ENCODE measurements around the gene SEMA3E. TPM values are rescaled to one million over a fixed set of nuclear protein-coding genes. Genes with fewer than 3 reads are reported as not detected.

Gene SEMA3E
- total and polyA plus RNA-seq, 10 of the 15 experiments (the other 5 are each of a cell fraction or from before 2014, with no cell fraction given) = 0.08 to 2.0 (median 0.82) TPM

GRCh38 chr7:83520726-83521125 lies 128.2 kb downstream of the SEMA3E start:
- Histone ChIP-seq H3K27ac (ENCODE audit: control insufficient read depth, insufficient read depth) (no peak overlapping the region), H4K20me1 (ENCODE audit: control insufficient read depth, insufficient read depth) (no peaks in the 10 kb centered on the region), H3K9me3 (replicated peaks; ENCODE audit: control insufficient read depth, insufficient read depth, low read length) (no peaks in the 10 kb centered on the region), H2AFZ (ENCODE audit: control insufficient read depth, low read depth, low read length) (no peak overlapping the region), H3K27me3 (replicated peaks in 1 of 2; ENCODE audit: control insufficient read depth in 2 of 2, insufficient read depth in 2 of 2, low read length in 1 of 2) (no peaks in the 10 kb centered on the region), H3K79me2 (ENCODE audit: control insufficient read depth, insufficient read depth, low read length) (no peaks in the 10 kb centered on the region), H3K4me1 (ENCODE audit: control insufficient read depth, insufficient read depth, low read length) (no peaks in the 10 kb centered on the region), H3K4me3 (no peak overlapping the region), H3K4me2 (ENCODE audit: control insufficient read depth, insufficient read depth) (no peak overlapping the region), H3K36me3 (ENCODE audit: control insufficient read depth in 2 of 2, insufficient read depth in 2 of 2, low read length in 1 of 2) (no peaks in the 10 kb centered on the region), H3K9ac (ENCODE audit: control insufficient read depth, insufficient read depth, low read length) (no peak overlapping the region)
- in situ Hi-C loops (cut with MboI) (no loop called here), intact Hi-C loops (cut with micrococcal nuclease; ENCODE audit: unreplicated experiment) (no loop called here)
- ChIA-PET POLR2A (no interaction called here), SMC1A (ENCODE audit: uncharacterized antibody, unreplicated experiment) (interaction anchor here (0.9 to 1.4 kb wide), 3 partner anchors 16 to 92 kb away, joined by 3 read pairs; no protein-coding TSS in a partner anchor), RAD21 (ENCODE audit: unreplicated experiment) (no interaction called here), CTCF (interaction anchor here (1.7 kb wide), 1 partner anchor 19 kb away, joined by 3 read pairs; no protein-coding TSS in a partner anchor)
- DNase-seq (ENCODE audit: low read depth, low spot score) = no peak
- FAIRE-seq = no peak
- BruUV-seq (replicated peaks) = no TSS peak
- 0% methylated on average over 2 of the region's 2 CpGs for WGBS (ENCODE audit: insufficient coverage, insufficient replicate concordance, low lambda C conversion rate, missing lambda C conversion rate)
- no peak for ATAC-seq
- no peak for TF ChIP-seq NRF1 (conservative IDR thresholded peaks at IDR 0.05; ENCODE audit: low read depth, low read length)
- TF ChIP-seq SREBF1 (IDR thresholded peaks at IDR 0.05; ENCODE audit: low read length) = no peak

DNA sequence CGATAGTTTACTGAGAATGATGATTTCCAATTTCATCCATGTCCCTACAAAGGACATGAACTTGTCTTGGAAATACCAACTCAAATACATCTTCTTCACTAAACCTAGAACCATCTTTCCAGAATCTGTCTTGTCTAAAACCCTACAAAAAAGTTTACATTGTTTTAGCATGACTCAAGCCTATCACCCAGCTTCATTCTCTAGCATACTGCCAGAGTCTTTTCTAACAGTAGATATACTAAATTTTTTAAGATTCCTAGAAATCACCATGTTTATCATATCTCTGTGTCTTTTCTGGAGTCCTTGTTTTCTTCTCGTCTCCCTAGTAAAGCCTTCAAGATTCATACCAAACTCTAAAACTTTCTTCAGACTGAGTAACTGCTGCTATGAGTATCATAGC lies 129.7 kb downstream of the SEMA3E start:
- BruUV-seq (replicated peaks) = no TSS peak
- intact Hi-C loops (cut with micrococcal nuclease; ENCODE audit: unreplicated experiment) = no loop called here
- DNase-seq (ENCODE audit: low read depth, low spot score) (no peak), FAIRE-seq (no peak), ATAC-seq (no peak)
- in situ Hi-C loops (cut with MboI) = no loop called here
- H3K9me3 ChIP-seq (replicated peaks; ENCODE audit: control insufficient read depth, insufficient read depth, low read length) = no peaks in the 10 kb centered on the region
- ChIA-PET POLR2A (interaction anchor here (1.0 kb wide), 1 partner anchor 39 kb away, joined by 3 read pairs; no protein-coding TSS in a partner anchor), RAD21 (ENCODE audit: unreplicated experiment) (no interaction called here), CTCF (interaction anchor here (0.5 to 1.7 kb wide), 2 partner anchors 20 to 143 kb away, joined by 3 read pairs; no protein-coding TSS in a partner anchor), SMC1A (ENCODE audit: uncharacterized antibody, unreplicated experiment) (interaction anchor here (1.5 kb wide), 1 partner anchor 9 kb away, joined by 5 read pairs; no protein-coding TSS in a partner anchor)
- no peak overlapping the region for H3K27ac ChIP-seq (ENCODE audit: control insufficient read depth, insufficient read depth)
- no peaks in the 10 kb centered on the region for H4K20me1 ChIP-seq (ENCODE audit: control insufficient read depth, insufficient read depth)
- H3K4me2 ChIP-seq (ENCODE audit: control insufficient read depth, insufficient read depth) = no peak overlapping the region
- no peak overlapping the region for H2AFZ ChIP-seq (ENCODE audit: control insufficient read depth, low read depth, low read length)
- WGBS (ENCODE audit: insufficient coverage, insufficient replicate concordance, low lambda C conversion rate, missing lambda C conversion rate) = 50% methylated on average over 2 of the region's 2 CpGs
- H3K4me3 ChIP-seq = no peak overlapping the region
- no peaks in the 10 kb centered on the region for H3K36me3 ChIP-seq (ENCODE audit: control insufficient read depth in 2 of 2, insufficient read depth in 2 of 2, low read length in 1 of 2)
- no peaks in the 10 kb centered on the region for H3K27me3 ChIP-seq (replicated peaks in 1 of 2; ENCODE audit: control insufficient read depth in 2 of 2, insufficient read depth in 2 of 2, low read length in 1 of 2)
- H3K79me2 ChIP-seq (ENCODE audit: control insufficient read depth, insufficient read depth, low read length) = no peaks in the 10 kb centered on the region
- H3K9ac ChIP-seq (ENCODE audit: control insufficient read depth, insufficient read depth, low read length) = no peak overlapping the region
- H3K4me1 ChIP-seq (ENCODE audit: control insufficient read depth, insufficient read depth, low read length) = no peaks in the 10 kb centered on the region
- TF ChIP-seq IKZF1 (conservative IDR thresholded peaks at IDR 0.05) (no peak), TARDBP (IDR thresholded peaks at IDR 0.05; ENCODE audit: borderline replicate concordance) (no peak), SUPT20H (IDR thresholded peaks at IDR 0.05; ENCODE audit: borderline replicate concordance, control insufficient read depth, low read depth, low read length) (no peak), WRNIP1 (IDR thresholded peaks at IDR 0.05; ENCODE audit: borderline replicate concordance, low read depth, low read length) (no peak), SUZ12 (IDR thresholded peaks at IDR 0.05; ENCODE audit: unreplicated experiment) (no peak), MTA3 (IDR thresholded peaks at IDR 0.05; ENCODE audit: borderline replicate concordance, low read length) (no peak), DPF2 (IDR thresholded peaks at IDR 0.05) (no peak), TCF7 (IDR thresholded peaks at IDR 0.05; ENCODE audit: borderline replicate concordance) (no peak), RUNX3 (IDR thresholded peaks at IDR 0.05; ENCODE audit: low read length) (no peak), KAT2A (conservative IDR thresholded peaks at IDR 0.05; ENCODE audit: control insufficient read depth, low read depth, low read length) (no peak), BRCA1 (IDR thresholded peaks at IDR 0.05; ENCODE audit: low read depth, low read length) (no peak)
- TF ChIP-seq, protein P1, sequence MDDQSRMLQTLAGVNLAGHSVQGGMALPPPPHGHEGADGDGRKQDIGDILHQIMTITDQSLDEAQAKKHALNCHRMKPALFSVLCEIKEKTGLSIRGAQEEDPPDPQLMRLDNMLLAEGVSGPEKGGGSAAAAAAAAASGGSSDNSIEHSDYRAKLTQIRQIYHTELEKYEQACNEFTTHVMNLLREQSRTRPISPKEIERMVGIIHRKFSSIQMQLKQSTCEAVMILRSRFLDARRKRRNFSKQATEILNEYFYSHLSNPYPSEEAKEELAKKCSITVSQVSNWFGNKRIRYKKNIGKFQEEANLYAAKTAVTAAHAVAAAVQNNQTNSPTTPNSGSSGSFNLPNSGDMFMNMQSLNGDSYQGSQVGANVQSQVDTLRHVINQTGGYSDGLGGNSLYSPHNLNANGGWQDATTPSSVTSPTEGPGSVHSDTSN (IDR thresholded peaks at IDR 0.05; ENCODE audit: insufficient replicate concordance, low read depth, low read length) = no peak
- TF ChIP-seq, protein P2, sequence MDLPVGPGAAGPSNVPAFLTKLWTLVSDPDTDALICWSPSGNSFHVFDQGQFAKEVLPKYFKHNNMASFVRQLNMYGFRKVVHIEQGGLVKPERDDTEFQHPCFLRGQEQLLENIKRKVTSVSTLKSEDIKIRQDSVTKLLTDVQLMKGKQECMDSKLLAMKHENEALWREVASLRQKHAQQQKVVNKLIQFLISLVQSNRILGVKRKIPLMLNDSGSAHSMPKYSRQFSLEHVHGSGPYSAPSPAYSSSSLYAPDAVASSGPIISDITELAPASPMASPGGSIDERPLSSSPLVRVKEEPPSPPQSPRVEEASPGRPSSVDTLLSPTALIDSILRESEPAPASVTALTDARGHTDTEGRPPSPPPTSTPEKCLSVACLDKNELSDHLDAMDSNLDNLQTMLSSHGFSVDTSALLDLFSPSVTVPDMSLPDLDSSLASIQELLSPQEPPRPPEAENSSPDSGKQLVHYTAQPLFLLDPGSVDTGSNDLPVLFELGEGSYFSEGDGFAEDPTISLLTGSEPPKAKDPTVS (IDR thresholded peaks at IDR 0.05; ENCODE audit: low read depth, low read length) = no peak
- TF ChIP-seq, protein P3, sequence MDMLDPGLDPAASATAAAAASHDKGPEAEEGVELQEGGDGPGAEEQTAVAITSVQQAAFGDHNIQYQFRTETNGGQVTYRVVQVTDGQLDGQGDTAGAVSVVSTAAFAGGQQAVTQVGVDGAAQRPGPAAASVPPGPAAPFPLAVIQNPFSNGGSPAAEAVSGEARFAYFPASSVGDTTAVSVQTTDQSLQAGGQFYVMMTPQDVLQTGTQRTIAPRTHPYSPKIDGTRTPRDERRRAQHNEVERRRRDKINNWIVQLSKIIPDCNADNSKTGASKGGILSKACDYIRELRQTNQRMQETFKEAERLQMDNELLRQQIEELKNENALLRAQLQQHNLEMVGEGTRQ (IDR thresholded peaks at IDR 0.05; ENCODE audit: borderline replicate concordance, low read depth, low read length) = no peak

All from GM12878 (cell line).